PC-3 (cell line): Measurements from ENCODE around the gene SLC2A13. TPM values are rescaled to one million over a fixed set of nuclear protein-coding genes. Genes with fewer than 3 reads are reported as not detected.

Experiments used
- ATAC-seq: fragments of 200-7000 bp; cut with Tn5 transposase; 2 replicates; pipeline ENCODE4 v1.9.1; 2020; ENCODE audit warnings: mild to moderate bottlenecking, moderate library complexity
- BruUV-seq: library from RNA; stranded (reverse); fragments of 400-500 nt; replicated peaks from 2 replicates; lab custom pipeline; 2021; lab: Mats Ljungman, UMichigan
- CTCF ChIA-PET: fragments of 300-600 bp; sonication (Branson Sonifier 250); formaldehyde crosslinking; loops from one replicate; lab custom pipeline; 2022; ENCODE audit warnings: antibody characterized with exemption; lab: Charles Lee
- POLR2A ChIA-PET: fragments of 300-600 bp; sonication (Branson Sonifier 250); formaldehyde crosslinking; loops from one replicate; lab custom pipeline; 2022; ENCODE audit warnings: antibody characterized with exemption; ENCODE audit not compliant: unreplicated experiment; lab: Charles Lee
- DNase-seq: peaks from one replicate; pipeline ENCODE4 v3.0.0-alpha.2; 2015
- H2AFZ ChIP-seq: fragments of 300-600 bp; sonication (generic); 2 replicates; pipeline ENCODE4 v1.6.0; 2016; ENCODE audit warnings: antibody characterized with exemption, low read length
- H3F3A ChIP-seq: fragments of 300-600 bp; sonication (generic); one replicate; pipeline ENCODE4 v1.6.0; 2017; ENCODE audit warnings: antibody characterized with exemption, low read length, control low read depth, mild to moderate bottlenecking; ENCODE audit not compliant: unreplicated experiment
- H3K27ac ChIP-seq: fragments of 300-600 bp; sonication (generic); 2 replicates; pipeline ENCODE4 v1.5.1; 2016; ENCODE audit warnings: mild to moderate bottlenecking, low read length
- H3K27me3 ChIP-seq: fragments of 300-600 bp; sonication (generic); 2 replicates; pipeline ENCODE4 v1.6.1; 2016; ENCODE audit warnings: low read length, mixed read lengths
- H3K36me3 ChIP-seq: fragments of 300-600 bp; sonication (generic); 2 replicates; pipeline ENCODE4 v1.6.1; 2016; ENCODE audit warnings: low read depth, mixed run types, low read length, mixed read lengths
- H3K4me1 ChIP-seq: fragments of 300-600 bp; sonication (generic); 2 replicates; pipeline ENCODE4 v1.5.1; 2016; ENCODE audit warnings: low read length; ENCODE audit not compliant: insufficient read depth
- H3K4me2 ChIP-seq: fragments of 300-600 bp; sonication (generic); 2 replicates; pipeline ENCODE4 v1.6.0; 2016; ENCODE audit warnings: low read length
- H3K4me3 ChIP-seq: fragments of 300-600 bp; sonication (generic); 2 replicates; pipeline ENCODE4 v1.5.1; 2016; ENCODE audit warnings: mild to moderate bottlenecking, low read length, mixed read lengths
- H3K79me2 ChIP-seq: fragments of 300-600 bp; sonication (generic); 2 replicates; pipeline ENCODE4 v1.6.1; 2017; ENCODE audit warnings: low read length, mixed read lengths
- H3K9ac ChIP-seq: fragments of 300-600 bp; sonication (generic); 2 replicates; pipeline ENCODE4 v1.6.0; 2016; ENCODE audit warnings: mild to moderate bottlenecking, low read length
- H3K9me2 ChIP-seq: fragments of 300-600 bp; sonication (generic); replicated peaks from 2 replicates; pipeline ENCODE4 v1.6.1; 2016; ENCODE audit warnings: mixed run types, low read length, mixed read lengths
- H3K9me3 ChIP-seq: fragments of 300-600 bp; sonication (generic); 2 replicates; pipeline ENCODE4 v1.6.1; 2016; ENCODE audit warnings: low read length, mixed read lengths
- H4K20me1 ChIP-seq: fragments of 300-600 bp; sonication (generic); 2 replicates; pipeline ENCODE4 v1.6.1; 2016; ENCODE audit warnings: low read length, mixed read lengths
- EZH2 ChIP-seq: fragments of 300-600 bp; sonication (generic); IDR thresholded peaks from one replicate; pipeline ENCODE4 v1.6.1; 2017; ENCODE audit warnings: antibody characterized with exemption, mild to moderate bottlenecking, low read length; ENCODE audit not compliant: unreplicated experiment
- EZH2phosphoT487 ChIP-seq: fragments of 300-600 bp; sonication (generic); IDR thresholded peaks from 2 replicates; pipeline ENCODE4 v1.6.1; 2018; ENCODE audit warnings: mild to moderate bottlenecking, antibody characterized with exemption, low read length, borderline replicate concordance
- intact Hi-C: fragments of 100-400 bp; cut with micrococcal nuclease; formaldehyde crosslinking; loops from 2 replicates; pipeline ENCODE4 v1.9.0; 2023
- total RNA-seq: library from RNA; depleted of rRNA; stranded (reverse); fragments of >200 nt; gene quantifications from 2 replicates; pipeline ENCODE4 v1.2.3, GENCODE V29; 2014
- TF ChIP-seq, protein P1 (sequence below): fragments of 300-600 bp; sonication (generic); conservative IDR thresholded peaks from 2 replicates; pipeline ENCODE4 v1.5.1; 2017; ENCODE audit warnings: antibody characterized with exemption, low read depth, mild to moderate bottlenecking, low read length

The SLC2A13 gene
- total RNA-seq, 1 experiment from 2014 or later = 3.4 TPM

DNA sequence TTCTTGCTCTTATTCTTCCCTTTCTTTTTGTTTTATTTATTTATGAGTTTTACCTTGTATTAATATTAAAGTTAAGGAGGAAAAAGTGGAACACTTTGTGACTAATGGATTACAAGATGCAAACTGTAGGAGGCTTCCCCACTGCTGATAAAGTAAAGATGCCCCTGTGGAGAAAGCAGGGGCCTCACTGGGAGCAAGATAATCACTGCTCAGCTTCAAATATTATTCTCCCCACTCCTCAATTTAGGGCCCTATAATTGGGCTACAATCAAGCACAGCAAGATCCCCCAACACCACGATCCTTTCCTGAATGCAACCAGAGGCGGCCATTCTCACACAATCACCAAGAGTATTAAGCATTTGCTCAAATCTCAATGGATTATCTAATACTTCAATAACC lies 149.2 kb downstream of the SLC2A13 start:
- Histone ChIP-seq H3K9me3 (no peaks in the 10 kb centered on the region), H3K4me3 (no peak overlapping the region), H3K9ac (no peak overlapping the region), H3F3A (no peaks in the 10 kb centered on the region), H3K36me3 (no peaks in the 10 kb centered on the region), H2AFZ (no peak overlapping the region), H3K4me2 (no peak overlapping the region), H3K27ac (no peak overlapping the region), H4K20me1 (no peaks in the 10 kb centered on the region), H3K9me2 (no peaks in the 10 kb centered on the region), H3K4me1 (no peaks in the 10 kb centered on the region), H3K27me3 (no peaks in the 10 kb centered on the region), H3K79me2 (no peaks in the 10 kb centered on the region)
- DNase-seq (no peak), ATAC-seq (no peak)
- TF ChIP-seq EZH2 = no peak
- TF ChIP-seq, protein P1, sequence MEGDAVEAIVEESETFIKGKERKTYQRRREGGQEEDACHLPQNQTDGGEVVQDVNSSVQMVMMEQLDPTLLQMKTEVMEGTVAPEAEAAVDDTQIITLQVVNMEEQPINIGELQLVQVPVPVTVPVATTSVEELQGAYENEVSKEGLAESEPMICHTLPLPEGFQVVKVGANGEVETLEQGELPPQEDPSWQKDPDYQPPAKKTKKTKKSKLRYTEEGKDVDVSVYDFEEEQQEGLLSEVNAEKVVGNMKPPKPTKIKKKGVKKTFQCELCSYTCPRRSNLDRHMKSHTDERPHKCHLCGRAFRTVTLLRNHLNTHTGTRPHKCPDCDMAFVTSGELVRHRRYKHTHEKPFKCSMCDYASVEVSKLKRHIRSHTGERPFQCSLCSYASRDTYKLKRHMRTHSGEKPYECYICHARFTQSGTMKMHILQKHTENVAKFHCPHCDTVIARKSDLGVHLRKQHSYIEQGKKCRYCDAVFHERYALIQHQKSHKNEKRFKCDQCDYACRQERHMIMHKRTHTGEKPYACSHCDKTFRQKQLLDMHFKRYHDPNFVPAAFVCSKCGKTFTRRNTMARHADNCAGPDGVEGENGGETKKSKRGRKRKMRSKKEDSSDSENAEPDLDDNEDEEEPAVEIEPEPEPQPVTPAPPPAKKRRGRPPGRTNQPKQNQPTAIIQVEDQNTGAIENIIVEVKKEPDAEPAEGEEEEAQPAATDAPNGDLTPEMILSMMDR = no peak
- TF ChIP-seq EZH2phosphoT487 = no peak
- ChIA-PET CTCF (no interaction called here), POLR2A (no interaction called here)
- BruUV-seq = no TSS peak
- intact Hi-C loops = no loop called here

DNA sequence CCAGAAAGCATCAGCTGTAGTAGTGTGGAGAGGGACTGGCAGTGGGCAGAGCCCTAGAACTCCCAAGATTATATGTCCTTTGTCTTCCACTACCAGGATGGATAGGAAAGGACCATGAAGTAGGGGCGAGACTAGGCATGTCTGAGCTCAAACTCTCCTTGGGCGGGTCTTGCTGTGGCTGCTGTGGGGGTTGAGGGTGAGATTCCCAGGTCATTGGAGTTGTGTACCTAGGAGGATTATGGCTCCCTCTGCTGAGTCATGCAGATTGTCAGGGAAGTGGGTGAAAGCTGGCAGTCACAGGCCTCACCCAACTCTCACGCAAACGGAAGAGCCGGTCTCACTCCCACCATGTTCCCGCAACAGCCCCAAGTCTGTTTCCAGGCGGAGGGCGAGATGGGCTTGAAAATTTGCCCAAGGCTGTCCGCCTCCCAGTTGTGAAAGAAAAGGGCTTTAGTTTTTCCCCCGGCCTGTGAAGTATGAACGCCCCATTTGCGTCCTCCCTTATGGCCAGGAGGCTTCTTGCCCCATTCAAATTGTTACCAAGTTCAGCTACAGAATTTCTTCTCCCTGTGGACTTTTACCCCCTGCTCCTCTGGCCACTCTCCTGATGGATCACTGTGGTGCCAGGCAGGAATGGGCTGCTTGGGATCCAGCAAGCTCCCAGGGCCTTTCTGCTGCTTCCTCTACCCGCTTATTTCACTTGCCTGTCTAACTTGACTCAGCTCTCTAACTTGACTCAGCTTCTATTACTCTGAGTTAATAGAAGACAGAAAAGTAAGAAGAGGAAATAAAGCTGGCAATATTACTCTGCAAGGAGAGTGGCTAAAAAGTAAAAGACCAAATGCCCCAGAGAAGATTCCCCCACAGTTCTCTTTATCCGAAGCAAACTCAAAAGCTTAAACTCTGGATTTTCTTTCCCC lies 159.3 kb downstream of the SLC2A13 start:
- Histone ChIP-seq H3K27ac (no peak overlapping the region), H3F3A (no peaks in the 10 kb centered on the region), H3K4me3 (no peak overlapping the region), H3K9ac (no peak overlapping the region), H3K79me2 (no peaks in the 10 kb centered on the region), H3K9me2 (no peaks in the 10 kb centered on the region), H3K36me3 (no peaks in the 10 kb centered on the region), H3K27me3 (no peaks in the 10 kb centered on the region), H3K9me3 (no peaks in the 10 kb centered on the region), H3K4me2 (no peak overlapping the region), H2AFZ (no peak overlapping the region), H3K4me1 (no peaks in the 10 kb centered on the region), H4K20me1 (no peaks in the 10 kb centered on the region)
- ChIA-PET CTCF (no interaction called here), POLR2A (no interaction called here)
- TF ChIP-seq EZH2 (no peak), EZH2phosphoT487 (no peak)
- TF ChIP-seq, protein P1 = no peak
- intact Hi-C loops = no loop called here
- DNase-seq (no peak), ATAC-seq (no peak)
- BruUV-seq = no TSS peak

DNA sequence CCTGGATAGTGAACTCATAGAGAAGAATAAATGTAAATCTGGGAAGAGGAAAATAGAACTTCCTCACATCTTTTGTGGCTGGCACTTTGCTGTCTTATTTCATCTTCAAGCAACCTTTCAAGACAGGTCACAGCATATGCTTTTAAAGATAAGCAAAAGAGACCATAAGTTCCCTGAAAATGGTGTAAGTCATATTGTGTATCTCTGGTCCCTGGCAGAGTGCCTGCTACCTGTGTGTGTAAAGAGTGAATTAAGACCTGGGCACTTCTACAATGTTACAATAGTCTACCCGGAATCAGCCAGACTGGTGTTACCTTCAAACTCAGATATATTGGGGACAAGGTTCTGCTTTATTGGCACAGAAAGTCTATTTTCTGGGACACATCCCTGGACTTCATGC lies 168.8 kb downstream of the SLC2A13 start:
- H3K9me3 ChIP-seq = no peaks in the 10 kb centered on the region
- no peak for ATAC-seq
- H3K9ac ChIP-seq = no peak overlapping the region
- no peaks in the 10 kb centered on the region for H3F3A ChIP-seq
- no peaks in the 10 kb centered on the region for H4K20me1 ChIP-seq
- H3K4me3 ChIP-seq = no peak overlapping the region
- BruUV-seq = no TSS peak
- H3K27me3 ChIP-seq = no peaks in the 10 kb centered on the region
- TF ChIP-seq, protein P1 = no peak
- TF ChIP-seq EZH2 (no peak), EZH2phosphoT487 (no peak)
- no peaks in the 10 kb centered on the region for H3K9me2 ChIP-seq
- ChIA-PET CTCF (no interaction called here), POLR2A (no interaction called here)
- H3K27ac ChIP-seq = no peak overlapping the region
- H3K36me3 ChIP-seq = no peaks in the 10 kb centered on the region
- H3K79me2 ChIP-seq = no peaks in the 10 kb centered on the region
- no peak for DNase-seq
- intact Hi-C loops = no loop called here
- H3K4me2 ChIP-seq = no peak overlapping the region
- no peak overlapping the region for H2AFZ ChIP-seq
- H3K4me1 ChIP-seq = no peaks in the 10 kb centered on the region
